Measurements from ENCODE around the gene CFAP65. TPM values are rescaled to one million over a fixed set of nuclear protein-coding genes. Genes with fewer than 3 reads are reported as not detected.
A peak's percentile ranks its signal among the peaks of the same experiment; 100 is the strongest.

CFAP65 gene
- total RNA-seq, 1 experiment from 2014 or later = 0.44 TPM

DNA sequence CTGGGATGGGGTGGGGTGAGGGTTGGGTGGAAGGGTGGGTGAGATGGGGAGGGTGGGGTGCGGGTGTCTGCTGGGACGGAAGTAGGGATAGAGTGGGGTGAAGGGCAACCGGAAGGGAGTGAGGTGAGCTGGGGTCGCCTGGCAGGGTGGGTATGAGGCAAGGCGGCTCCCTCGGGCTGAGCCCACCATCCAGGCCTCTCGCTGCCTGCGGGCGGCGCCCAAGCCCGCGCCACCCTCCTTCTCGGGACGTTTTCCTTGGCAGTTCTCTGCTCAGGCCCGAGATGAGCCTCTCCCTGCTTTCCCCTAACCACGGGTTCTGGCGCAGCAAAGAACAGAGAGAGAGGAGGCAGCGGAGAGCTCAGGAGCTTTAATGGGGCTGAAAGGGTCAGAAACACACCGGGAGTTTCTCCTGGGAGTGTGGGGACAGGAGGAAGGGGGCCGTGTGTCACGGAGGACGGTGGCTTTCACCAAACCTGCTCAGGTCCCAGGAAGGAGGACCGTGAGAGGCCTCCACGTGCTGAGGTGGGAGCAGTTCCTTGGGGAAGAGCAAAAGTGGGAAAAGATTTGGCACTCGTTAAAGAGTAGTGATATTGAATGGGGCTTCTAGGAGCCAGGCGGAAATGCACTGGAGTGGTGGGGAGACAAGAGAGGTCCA lies 60.5 kb downstream of the CFAP65 start (continued):
- TF ChIP-seq E2F4 (CRISPR knock-in tag; IDR thresholded peaks at IDR 0.05; ENCODE audit: borderline replicate concordance, low read depth) = no peak

- ChIA-PET POLR2A (interaction anchor here (0.9 kb wide), 1 partner anchor 23 kb away, joined by 5 read pairs; no protein-coding TSS in a partner anchor), CTCF (interaction anchor here (0.5 to 5.7 kb wide), 76 partner anchors 8 to 943 kb away, joined by 3 to 158 read pairs (median 5); partner anchors contain the start of genes BCS1L, CDK5R2, CRYBA2 and CYP27A1)
- Mint-ChIP-seq H3K27ac (no peak overlapping the region), H3K9me3 (no peaks in the 10 kb centered on the region), H3K36me3 (no peaks in the 10 kb centered on the region), H3K27me3 (ENCODE audit: low read depth) (peaks cover 99% of the 10 kb centered on the region), H3K4me3 (peak overlapping the region; percentile 60), H3K4me1 (peaks cover 25% of the 10 kb centered on the region)
- TF ChIP-seq ZBTB21 (CRISPR knock-in tag; IDR thresholded peaks at IDR 0.05; ENCODE audit: borderline replicate concordance) (peak; percentile 64; the same call in 1 of the 2 replicates), CTCF (IDR thresholded peaks at IDR 0.05) (peak; percentile 74; the same call in 1 of the 2 replicates), TEAD4 (CRISPR knock-in tag; IDR thresholded peaks at IDR 0.05) (no peak), SMAD4 (CRISPR knock-in tag; IDR thresholded peaks at IDR 0.05) (no peak), AFF4 (CRISPR knock-in tag; IDR thresholded peaks at IDR 0.05; ENCODE audit: borderline replicate concordance) (no peak), SP1 (CRISPR knock-in tag; conservative IDR thresholded peaks at IDR 0.05) (0 out of 2 replicates have a peak, but pooled peaks have one; percentile 31), HMGXB4 (CRISPR knock-in tag; IDR thresholded peaks at IDR 0.05) (peak; percentile 82), HMGA2 (CRISPR knock-in tag; IDR thresholded peaks at IDR 0.05) (no peak)
- TF ChIP-seq, protein P1, sequence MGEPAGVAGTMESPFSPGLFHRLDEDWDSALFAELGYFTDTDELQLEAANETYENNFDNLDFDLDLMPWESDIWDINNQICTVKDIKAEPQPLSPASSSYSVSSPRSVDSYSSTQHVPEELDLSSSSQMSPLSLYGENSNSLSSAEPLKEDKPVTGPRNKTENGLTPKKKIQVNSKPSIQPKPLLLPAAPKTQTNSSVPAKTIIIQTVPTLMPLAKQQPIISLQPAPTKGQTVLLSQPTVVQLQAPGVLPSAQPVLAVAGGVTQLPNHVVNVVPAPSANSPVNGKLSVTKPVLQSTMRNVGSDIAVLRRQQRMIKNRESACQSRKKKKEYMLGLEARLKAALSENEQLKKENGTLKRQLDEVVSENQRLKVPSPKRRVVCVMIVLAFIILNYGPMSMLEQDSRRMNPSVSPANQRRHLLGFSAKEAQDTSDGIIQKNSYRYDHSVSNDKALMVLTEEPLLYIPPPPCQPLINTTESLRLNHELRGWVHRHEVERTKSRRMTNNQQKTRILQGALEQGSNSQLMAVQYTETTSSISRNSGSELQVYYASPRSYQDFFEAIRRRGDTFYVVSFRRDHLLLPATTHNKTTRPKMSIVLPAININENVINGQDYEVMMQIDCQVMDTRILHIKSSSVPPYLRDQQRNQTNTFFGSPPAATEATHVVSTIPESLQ (CRISPR knock-in tag; IDR thresholded peaks at IDR 0.05) = no peak
- ATAC-seq (peak; percentile 80), DNase-seq (ENCODE audit: low spot score) (peak; percentile 96)
Observed at GRCh38 chr2:218979846-218980734, 61.2 kb downstream of the CFAP65 start.
